ENCODE data around the gene OR10H4.
"Not testable (repeated sequence)": the region's sequence is repeated elsewhere in the genome, so short reads cannot be mapped to it uniquely, and the experiment has no call there.

OR10H4 gene

DNA sequence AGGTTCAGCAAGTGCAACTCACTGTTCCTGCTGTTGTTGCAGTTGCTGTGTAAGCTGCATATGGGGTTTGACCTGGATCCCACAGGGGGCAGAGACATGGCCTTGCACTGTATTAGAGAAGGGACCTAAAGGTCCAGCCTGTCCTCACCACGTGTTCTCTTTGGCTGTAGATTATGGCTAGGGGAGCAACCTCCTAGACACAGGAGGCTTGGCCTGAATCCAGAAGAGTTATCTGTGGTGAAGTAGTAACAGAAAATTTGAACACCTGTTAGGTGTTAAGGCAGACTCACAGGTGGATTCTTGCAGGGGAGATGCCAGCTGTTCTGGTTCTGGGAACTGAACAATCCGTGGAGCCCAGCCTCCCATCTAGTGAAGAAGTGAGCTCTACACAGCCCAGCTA lies 11.0 kb upstream of the OR10H4 start:
- no peak for DNase-seq (ENCODE audit: low read depth, low spot score)

DNA sequence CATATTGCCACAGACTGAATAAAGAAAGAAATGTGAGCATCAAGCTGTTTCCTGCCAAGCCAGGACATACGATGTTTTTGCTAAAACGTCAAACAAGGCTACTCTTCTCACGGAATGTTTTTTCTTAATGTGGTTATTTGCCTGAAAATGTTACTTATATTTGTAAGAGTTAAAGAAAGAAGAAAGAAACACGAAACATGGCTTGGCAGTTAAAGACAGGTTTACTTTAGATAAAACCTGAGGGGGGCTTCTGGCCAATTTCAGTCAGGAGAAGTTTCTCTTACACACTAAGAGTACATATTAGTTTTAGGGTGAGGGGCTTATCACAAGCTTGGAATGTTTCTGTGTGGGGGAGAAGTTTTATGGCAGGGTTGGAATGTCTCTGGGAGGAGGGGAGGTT lies 4.4 kb upstream of the OR10H4 start:
- no peak for DNase-seq (ENCODE audit: low read depth, low spot score)

DNA sequence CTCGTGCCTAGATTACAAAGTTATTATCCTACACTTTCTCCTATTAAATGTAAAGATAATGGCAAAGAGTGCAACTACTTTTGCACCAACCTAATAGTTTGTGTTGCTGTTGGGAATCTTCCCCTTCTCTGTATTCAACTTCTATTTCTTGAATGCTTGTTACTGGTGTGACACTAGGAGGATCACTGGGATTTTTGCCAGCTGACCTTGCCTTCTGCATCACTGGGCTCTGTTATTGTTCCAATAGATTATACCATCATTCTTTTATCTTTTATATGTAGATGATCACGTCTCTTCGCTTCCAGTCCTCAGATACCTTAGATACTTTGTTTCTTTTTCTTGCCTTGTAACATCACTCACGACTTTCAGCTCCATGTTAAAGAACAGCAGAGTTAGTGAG lies 3.5 kb upstream of the OR10H4 start:
- no peak for DNase-seq (ENCODE audit: low read depth, low spot score)

DNA sequence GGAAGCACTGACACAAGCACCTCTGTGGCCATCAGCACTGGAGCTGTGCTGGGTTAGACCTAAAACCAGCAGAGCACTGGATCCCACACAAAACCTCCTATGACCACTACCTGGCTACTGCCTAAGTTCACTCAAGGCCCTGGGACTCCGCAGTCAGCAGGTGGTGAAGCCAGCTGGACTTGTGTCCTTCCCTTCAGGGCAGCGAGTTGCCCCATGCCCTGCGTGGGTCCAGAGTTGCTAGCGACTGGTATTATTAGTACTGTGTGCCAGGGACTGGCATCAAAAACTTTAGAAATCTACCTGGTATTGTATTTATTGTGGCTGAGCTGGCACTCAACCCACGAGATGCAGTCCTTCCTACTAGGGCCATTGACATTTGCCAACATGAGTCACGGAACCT lies 6.0 kb downstream of the OR10H4 start:
- no peak for DNase-seq (ENCODE audit: low read depth, low spot score)

DNA sequence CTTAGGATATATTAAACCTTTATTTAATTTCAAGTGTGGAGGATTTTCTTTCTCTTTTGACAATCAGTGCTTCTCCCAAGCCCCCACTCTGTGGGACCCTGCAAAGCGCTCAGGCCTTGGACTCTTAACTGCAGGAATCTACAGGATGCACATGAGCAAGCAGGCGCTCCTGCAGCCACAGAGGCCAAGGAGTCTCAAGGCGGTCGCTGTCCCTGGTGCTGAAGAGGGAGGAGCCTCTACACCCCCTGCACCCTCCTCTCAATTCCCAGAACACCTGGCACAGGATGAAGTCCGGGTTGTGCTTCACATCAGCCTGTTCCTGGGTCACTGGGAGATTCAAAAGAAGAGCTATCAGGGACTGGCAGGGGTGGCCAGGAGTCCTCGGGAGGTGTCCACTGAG lies 13.5 kb downstream of the OR10H4 start:
- peak; percentile 3 for DNase-seq (ENCODE audit: low read depth, low spot score)

DNA sequence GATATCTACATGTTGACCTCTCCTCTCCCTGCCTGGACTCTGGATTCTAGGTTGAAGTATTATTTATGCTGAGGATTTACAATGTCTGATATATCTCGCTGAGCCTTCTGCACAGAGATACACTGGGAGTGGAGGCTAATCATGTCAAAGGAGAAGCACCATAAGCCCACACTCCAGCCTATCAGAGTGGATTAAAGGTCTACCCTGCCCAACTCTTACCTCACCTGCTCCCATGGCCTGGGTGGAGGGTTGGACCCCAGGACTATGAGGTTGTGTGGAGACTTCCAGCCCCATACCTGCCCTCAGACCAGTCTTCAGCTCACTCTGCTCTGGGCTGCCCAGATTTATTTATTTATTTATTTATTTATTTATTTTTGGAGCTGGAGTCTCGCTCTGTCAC lies 15.4 kb downstream of the OR10H4 start:
- no peak for DNase-seq (ENCODE audit: low read depth, low spot score)

DNA sequence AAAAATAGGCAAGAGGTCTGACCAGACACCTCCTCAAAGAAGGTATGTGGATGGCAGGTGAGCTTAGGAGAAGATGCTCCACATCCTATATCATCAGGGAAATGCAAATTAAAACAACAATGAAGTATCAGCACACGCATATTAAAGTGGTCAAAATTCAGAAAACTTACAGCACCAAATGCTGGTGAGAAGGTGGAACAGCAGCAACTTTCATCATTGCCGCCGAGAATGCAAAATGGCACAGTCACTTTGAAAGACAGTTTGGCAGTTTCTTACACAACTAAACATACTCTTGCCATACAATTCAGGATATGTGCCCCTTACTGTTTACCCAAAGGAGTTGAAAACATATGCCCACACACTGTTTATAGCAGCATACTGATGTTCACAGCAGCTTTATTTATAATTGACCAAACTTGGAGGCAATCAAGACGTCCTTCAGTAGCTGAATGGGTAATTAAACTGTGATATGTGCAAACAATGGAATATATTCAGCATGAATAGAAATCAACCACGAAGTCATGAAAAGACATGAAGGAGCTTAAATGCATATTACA lies 22.5 kb downstream of the OR10H4 start:
- DNase-seq (ENCODE audit: low read depth, low spot score): no peak

DNA sequence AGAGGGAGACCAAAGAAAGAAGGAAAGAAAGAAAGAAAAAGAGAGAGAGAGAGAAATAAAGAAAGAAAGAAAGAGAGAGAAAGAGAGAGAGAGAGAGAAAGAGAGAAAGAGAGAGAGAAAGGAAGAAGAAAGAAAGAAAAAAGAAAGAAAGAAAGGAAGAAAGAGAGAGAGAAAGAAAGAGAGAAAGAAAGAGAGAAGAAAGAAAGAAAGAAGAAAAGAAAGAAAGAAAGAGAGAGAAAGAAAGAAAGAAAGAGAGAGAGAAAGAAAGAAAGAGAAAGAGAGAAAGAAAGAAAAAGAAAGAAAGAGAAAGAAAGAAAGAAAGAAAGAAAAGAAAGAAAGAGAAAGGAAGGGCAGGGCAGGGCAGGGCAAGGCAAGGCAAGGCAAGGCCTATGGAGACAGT lies 23.2 kb downstream of the OR10H4 start:
- DNase-seq (ENCODE audit: low read depth, low spot score): not testable (repeated sequence)

DNA sequence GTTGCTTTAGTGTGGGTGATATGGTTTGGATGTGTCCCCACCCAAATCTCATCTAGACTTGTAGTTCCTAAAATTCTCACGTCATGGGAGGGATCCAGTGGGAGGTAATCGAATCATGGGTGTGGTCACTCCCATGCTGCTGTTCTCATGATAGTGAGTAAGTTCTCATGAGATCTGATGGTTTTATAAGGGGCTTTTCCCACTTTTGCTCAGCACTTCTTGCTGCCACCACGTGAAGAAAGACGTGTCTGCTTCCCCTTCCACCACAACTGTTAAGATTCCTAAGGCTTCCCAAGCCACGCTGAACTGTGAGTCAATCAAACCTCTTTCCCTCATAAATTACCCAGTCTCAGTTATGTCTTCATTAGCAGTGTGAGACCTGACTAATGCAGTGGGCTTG lies 26.0 kb downstream of the OR10H4 start:
- DNase-seq (ENCODE audit: low read depth, low spot score): no peak

DNA sequence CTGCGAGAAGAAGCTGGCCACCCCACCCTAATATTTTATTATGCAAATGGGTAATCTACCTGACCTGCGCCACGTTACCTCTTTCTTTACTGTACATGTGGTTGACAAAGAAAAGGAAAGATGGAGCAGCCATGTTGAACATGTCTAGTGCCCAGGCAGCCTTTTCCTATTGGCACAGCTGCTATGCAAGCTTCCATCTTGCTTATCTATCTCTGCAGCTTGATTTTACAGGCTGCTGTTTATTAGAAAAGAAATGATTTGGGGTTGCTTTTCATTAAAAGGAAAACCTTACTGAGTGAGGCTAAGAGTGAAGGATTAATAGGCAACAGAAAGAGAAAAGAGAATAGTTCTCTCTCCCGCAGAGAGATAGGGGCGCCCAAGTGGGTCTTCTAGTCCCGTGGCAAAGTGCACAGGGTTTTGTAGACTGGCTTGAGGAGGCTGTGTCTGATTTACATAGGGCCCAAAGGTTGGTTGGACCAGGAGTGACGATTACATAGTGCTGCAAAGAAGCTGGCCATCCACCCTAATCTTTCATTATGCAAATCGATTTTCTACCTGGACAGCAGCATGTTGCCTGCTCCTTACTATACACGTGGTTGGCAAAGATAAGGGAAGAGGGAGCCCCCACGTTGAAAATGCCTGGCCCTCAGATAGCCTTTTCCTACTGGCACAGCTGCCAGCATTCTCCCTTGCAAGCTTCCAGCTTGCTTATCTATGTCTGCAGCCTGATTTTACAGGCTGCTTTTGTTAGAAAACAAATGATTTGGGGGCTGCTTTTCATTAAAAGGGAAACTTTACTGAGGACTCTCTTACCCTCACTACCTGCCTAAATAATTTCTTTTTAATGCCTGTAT lies 28.3 kb downstream of the OR10H4 start:
- no peak for DNase-seq (ENCODE audit: low read depth, low spot score)

DNA sequence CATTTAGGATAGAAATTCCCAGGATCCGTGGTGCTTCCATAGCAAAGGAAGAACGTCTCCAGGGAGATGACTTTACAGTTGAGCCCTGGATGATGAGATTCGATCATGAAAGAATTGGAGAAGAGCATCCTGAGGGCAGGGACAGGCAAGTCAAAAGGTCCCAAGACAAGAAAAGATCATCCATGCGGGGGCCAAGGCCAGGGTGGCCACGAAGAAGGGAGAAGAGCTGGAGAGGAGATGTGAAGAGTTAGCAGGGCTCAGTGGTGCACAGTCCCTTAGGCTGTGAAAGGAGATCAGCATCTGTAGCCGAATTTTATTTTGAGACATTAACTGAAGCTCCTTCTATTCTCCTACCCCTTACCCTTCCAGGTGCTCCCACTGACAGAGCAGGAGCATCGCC lies 28.9 kb downstream of the OR10H4 start:
- no peak for DNase-seq (ENCODE audit: low read depth, low spot score)

DNA sequence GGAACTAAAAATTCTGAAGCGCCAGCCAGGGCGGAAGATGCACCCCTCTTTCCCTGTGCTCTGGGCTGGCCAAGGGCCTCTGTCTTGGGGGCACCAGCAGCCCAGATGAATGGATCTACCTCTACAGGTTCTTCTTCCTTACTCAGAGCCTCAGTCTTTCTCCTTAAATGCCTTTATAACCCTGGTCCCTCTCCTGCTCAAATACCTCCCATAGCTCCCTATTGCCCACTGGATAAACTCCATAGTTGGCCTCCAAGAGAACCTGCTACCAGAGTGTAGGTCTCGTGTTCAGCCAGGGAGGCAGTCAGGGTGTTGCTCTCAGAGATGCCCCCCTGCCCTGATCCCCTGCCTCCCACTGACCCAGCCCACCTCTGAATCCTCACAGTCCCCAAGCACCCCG lies 30.5 kb downstream of the OR10H4 start:
- DNase-seq (ENCODE audit: low read depth, low spot score): no peak

DNA sequence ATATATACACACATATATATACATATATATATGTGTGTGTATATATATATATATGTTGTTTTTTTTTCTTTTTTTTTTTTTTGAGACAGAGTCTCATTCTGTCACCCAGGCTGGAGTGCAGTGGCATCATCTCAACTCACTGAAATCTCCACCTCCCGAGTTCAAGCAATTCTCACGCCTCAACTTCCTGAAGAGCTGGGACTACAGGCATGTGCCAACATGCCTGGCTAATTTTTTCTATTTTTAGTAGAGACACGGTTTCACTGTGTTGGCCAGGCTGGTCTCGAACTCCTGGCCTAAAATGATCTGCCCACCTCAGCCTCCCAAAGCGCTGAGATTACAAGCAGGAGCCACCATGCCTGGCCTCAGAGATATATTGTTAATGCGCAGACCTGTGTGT lies 37.0 kb downstream of the OR10H4 start:
- DNase-seq (ENCODE audit: low read depth, low spot score): not testable (repeated sequence)

DNA sequence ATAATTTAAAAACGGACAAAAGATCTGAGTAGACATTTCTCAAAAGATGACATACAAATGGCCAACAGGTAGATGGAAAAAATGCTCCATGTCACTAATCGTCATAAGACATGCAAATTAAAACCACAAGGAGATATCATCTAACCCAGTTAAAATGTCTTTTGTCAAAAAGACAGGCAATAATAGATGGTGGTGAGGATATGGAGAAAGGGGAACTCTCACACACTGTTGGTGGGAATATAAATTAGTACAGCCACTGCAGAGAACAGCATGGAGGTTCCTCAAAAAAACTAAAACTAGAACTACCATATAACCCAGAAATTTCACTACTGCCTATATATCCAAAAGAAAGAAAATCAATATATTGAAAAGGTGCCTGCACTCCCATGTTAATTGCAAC lies 37.9 kb downstream of the OR10H4 start:
- no peak for DNase-seq (ENCODE audit: low read depth, low spot score)

DNA sequence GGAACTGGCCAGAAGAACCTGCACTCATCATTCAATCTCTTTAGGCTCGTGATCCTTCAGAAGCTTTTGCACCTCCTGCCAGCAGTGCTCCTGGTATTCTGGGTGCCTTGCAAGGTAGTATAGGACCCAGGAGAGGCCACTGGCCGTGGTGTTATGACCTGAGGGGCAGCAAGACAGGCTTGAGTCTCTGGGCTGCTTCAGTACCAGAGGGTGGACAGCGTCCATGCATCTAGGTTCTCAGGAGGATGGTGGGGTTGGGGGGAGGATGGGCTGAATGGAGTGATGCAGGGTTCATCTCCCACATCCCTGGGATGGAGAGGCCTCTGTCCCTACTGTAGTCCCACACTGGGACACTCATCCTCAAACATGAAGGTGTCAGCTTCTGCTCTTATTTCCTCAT lies 41.1 kb downstream of the OR10H4 start:
- no peak for DNase-seq (ENCODE audit: low read depth, low spot score)

DNA sequence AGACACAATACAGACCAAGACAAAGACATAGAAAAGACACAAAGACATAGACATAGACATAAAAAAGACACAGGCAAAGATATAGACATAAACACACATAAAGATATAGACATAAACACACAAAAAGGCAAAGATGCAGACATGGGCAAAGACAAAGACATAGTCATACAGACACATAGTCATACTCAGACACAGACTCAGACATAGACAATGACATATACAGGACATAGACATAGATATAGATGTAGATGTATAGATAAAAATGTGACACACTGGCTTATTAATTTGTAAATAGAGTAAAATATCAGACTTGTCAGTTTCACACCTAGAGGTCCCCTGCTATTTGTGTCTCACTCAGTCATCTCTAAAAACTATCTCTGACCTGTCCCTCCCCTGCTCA lies 42.8 kb downstream of the OR10H4 start:
- DNase-seq (ENCODE audit: low read depth, low spot score): no peak

DNA sequence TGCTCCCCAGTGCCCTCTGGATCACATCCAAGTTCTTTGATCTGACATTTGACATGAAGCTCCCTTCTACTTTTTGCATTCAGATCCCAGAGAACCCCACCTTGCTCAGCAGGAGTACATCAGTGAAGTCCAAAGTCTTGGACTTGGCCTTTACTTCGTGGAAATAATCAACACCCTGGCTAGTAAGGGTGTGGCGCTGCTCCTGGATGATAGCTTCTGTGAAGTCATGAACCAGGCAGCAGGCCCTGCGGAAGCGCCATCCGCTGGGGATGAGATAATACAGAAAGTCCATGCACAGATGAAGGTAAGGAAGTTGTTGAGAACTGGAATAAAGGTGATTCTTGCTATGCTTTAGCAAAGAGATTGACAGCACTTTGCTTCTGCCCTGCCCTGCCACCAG lies 43.2 kb downstream of the OR10H4 start:
- DNase-seq (ENCODE audit: low read depth, low spot score): no peak

DNA sequence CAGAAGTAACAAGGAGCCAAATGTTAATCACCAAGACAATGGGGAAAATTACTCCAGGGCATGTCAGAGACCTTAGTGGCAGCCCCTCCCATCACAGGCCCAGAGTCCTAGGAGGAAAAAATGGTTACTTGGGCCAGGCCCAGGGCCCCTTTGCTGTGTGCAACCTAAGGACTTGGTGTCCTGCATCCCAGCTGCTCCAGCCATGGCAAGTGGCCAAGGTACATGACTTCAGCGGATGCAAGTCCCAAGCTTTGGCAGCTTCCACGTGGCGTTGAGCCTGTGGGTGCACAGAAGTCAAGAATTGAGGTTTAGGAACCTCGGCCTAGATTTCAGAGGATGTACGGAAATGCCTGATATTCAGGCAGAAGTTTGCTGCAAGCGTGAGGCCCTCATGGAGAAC lies 46.7 kb downstream of the OR10H4 start:
- no peak for DNase-seq (ENCODE audit: low read depth, low spot score)

DNA sequence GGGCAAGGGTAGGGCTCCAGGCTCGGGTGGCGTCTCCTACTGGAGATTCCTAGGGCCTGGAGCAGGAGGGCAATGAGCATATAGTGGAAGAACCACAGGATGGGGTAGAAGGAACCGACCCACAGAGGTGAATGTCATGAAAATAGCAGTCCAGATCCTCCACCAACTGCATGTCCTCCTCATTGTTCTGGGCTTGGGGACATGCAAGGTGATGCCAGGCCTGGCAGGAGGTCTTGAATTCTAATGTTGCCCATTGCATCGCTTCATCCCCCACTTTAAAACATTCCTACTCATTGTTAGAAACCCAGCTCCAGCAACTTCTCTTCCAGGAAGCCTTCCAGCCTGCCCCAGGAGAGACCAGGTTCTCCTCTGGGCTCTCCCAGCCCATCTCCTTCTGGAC lies 49.4 kb downstream of the OR10H4 start:
- no peak for DNase-seq (ENCODE audit: low read depth, low spot score)

All from ELF-1 (cell line).